Stimulated activated naive CD8-positive, alpha-beta T cell treated with anti-CD3 and anti-CD28 coated beads, Interleukin-15, amount 100 ng/mL, for 72 hours (primary cell): Measurements from ENCODE around the gene KIAA1671.

Experiments used
- ATAC-seq: fragments of 150-1000 bp; cut with Tn5 transposase; 2 replicates; pipeline ENCODE4 v1.10.0; 2021; ENCODE audit warnings: mild to moderate bottlenecking, moderate library complexity
- DNase-seq, 2 donors: peaks; one replicate each; pipeline ENCODE4 v3.0.0; 2021 to 2022
- H3K27ac Mint-ChIP-seq, 2 donors: one replicate each; pipeline ENCODE4 v1.8.0; 2022; ENCODE audit warnings: mild to moderate bottlenecking in 2 of 2, mixed read lengths in 2 of 2, moderate library complexity in 2 of 2
- H3K27me3 Mint-ChIP-seq: one replicate; pipeline ENCODE4 v1.8.0; 2022; ENCODE audit warnings: mixed read lengths
- H3K4me1 Mint-ChIP-seq: one replicate; pipeline ENCODE4 v1.8.0; 2022; ENCODE audit warnings: mild to moderate bottlenecking, mixed read lengths
- H3K4me3 Mint-ChIP-seq, 2 donors: one replicate each; pipeline ENCODE4 v1.8.0; 2022; ENCODE audit warnings: mild to moderate bottlenecking in 2 of 2, mixed read lengths in 2 of 2, moderate library complexity in 1 of 2
- H3K9me3 Mint-ChIP-seq, 2 donors: one replicate each; pipeline ENCODE4 v1.8.0; 2022; ENCODE audit warnings: mixed read lengths in 2 of 2

Gene KIAA1671

DNA sequence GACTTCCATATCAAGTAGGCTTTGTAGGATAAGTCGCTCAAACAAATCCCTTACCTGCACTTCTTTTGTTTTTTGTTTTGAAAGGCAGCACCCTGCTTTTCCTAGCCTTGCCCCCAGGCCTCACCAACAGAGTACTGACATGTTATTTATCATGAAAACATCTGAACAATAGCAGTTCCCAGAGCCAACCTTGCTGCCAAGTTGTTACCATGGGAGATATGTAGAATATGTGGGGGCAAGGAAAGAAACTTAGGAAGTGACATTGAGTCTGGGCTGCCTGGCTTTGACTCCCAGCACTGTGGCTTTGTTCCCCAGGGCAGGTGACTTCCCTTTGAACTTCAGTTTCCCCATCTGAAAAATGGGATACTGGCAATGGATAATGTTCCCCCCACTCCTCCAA lies 193.8 kb downstream of the KIAA1671 start:
- Mint-ChIP-seq H3K4me1 (peaks cover 7% of the 10 kb centered on the region), H3K9me3 (no peaks in the 10 kb centered on the region), H3K27me3 (no peaks in the 10 kb centered on the region), H3K4me3 (no peak overlapping the region), H3K27ac (no peak overlapping the region)
- no peak for ATAC-seq
- no peak for DNase-seq

DNA sequence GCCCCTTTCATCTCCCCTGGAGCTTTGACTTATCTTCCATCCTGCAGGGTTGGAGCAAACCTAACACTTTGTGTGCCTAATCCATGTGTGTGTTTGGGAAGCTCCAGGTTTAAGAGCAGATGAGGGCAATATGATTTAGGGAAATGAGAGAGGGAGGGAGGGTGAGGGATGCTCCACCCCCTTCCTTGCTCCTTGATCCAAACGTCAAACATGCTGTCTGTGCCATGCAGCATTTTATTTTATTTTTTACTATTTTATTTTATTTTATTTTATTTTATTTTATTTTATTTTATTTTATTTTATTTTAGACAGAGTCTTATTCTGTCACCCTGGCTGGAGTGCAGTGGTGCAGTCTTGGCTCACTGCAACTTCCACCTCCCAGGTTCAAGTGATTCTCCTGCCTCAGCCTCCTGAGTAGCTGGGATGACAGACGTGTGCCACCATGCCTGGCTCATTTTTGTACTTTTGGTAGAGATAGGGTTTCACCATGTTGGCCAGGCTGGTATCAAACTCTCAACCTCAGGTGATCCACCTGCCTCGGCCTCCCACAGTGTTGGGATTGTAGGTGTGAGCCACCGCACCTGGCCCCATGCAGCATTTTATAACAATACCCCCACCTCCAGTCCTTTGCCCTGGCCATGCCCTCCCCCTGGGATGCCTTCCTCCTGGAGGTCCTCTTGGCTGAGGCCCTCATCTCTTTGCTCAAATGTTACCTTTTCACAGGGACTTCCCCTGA lies 194.6 kb downstream of the KIAA1671 start:
- Mint-ChIP-seq H3K27ac (peak overlapping the region; percentile 81 to 84), H3K9me3 (no peaks in the 10 kb centered on the region), H3K4me3 (no peak overlapping the region), H3K27me3 (no peaks in the 10 kb centered on the region), H3K4me1 (peaks cover 7% of the 10 kb centered on the region)
- DNase-seq (no peak), ATAC-seq (no peak)

DNA sequence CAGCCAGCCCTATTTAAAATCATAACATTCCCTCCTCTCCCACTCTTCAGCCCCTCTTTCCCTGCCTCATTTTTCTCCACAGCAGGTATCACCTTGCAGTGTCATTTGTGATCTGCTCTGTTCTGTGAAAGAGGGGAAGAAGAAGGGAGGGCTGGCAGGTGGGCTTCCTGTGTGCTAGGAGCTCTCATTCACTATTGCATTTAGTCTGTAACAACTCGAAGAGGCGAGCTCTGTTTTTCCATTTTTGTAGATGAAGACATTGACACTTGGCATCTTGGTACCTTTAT lies 195.1 kb downstream of the KIAA1671 start:
- Mint-ChIP-seq H3K27me3 (no peaks in the 10 kb centered on the region), H3K4me1 (peaks cover 7% of the 10 kb centered on the region)

DNA sequence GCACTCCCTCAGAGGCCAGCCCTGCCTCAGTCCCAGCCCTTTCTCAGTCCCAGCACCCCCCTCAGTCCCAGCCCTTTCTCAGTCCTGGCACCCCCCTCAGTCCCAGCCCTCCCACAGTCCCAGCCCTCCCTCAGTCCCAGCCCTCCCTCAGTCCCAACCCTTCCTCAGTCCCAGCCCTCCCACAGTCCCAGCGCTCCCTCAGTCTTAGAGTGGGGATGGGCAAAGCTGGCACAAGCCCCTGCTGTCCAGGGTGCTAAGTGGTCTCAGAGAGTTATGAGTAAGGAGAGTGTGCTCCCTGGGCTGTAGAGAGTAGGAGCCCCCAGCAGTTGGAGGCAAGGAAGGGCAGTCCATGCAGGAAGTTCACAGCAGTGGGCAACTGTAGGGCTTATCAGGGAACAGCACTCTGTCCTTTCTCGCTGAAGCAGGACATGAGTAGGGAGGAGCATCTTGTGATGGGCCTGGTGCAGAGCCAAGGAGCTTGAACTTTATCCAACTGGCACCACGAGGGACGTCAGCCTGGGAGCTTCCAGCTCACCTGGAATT lies 195.7 kb downstream of the KIAA1671 start:
- DNase-seq = no peak
- H3K9me3 Mint-ChIP-seq = no peaks in the 10 kb centered on the region
- ATAC-seq = peak; percentile 40
- H3K4me1 Mint-ChIP-seq = peaks cover 7% of the 10 kb centered on the region
- H3K27ac Mint-ChIP-seq = no peak overlapping the region
- H3K4me3 Mint-ChIP-seq = no peak overlapping the region
- no peaks in the 10 kb centered on the region for H3K27me3 Mint-ChIP-seq

More for the DNA sequence above, 195.1 kb downstream of the KIAA1671 start:
- no peak for ATAC-seq
- no peak for DNase-seq
- Mint-ChIP-seq H3K9me3 (no peaks in the 10 kb centered on the region), H3K27ac (peak overlapping the region; percentile 81 to 84), H3K4me3 (no peak overlapping the region)

DNA sequence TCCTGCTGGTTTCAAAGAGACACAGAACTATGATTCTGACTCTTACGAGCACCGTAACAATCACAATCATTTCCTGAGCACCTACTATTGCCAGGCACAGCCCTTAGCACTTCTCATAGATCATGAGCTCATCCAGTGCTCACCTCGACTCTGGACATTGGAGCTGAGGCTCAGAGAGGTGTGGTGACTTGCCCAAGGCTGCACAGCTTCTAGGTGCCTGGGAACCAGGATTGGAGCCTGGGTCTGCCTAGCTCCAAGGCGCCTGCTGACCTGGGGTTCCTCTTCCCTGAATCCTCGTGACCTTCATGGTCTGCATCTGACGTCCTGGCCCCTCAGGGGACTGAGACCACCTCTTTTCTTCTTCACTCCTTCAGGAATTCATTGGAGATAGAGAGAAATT lies 196.5 kb downstream of the KIAA1671 start:
- ATAC-seq = no peak
- H3K9me3 Mint-ChIP-seq = no peaks in the 10 kb centered on the region

DNA sequence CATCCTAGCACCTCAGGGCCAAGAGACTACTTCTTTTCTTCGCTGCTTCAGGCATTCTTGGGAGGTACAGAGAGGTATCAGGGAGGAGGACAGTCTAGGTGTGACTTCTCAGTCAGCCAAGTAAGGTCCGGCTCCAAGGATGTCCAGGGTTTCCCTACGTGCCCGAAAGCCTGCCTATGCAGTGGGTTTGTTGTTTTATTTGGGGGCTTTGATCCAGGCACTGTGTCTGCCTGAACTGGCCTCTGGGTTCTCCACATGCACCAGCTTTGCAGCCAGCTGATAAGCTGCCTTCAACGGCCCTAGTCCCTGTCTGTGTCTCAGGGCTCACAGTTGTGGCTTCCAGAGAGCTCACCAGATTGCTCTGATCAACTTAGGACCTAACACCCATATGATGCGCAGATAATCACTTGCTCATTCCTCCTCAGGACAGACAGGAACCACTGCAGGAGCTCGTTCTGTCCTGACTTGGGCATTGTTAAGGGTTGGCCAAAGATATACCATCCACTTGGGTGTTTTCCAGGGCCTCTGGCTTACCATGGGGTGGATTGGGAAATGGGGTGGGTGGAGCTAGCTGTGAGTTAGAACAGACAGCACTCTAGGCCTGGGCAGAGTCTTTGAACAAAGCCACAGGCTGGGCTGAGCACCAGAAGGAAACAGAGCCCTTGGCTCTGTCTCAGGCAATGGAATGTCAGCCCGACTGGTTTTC lies 201.6 kb downstream of the KIAA1671 start:
- DNase-seq = no peak
- Mint-ChIP-seq H3K27me3 (no peaks in the 10 kb centered on the region), H3K4me1 (no peaks in the 10 kb centered on the region), H3K4me3 (no peak overlapping the region), H3K9me3 (no peaks in the 10 kb centered on the region), H3K27ac (peak overlapping the region in 1 of 2 donors; percentile 16)
- ATAC-seq = no peak

More for the DNA sequence above, 196.5 kb downstream of the KIAA1671 start:
- Mint-ChIP-seq H3K4me1 (peaks cover 7% of the 10 kb centered on the region), H3K27ac (no peak overlapping the region), H3K4me3 (no peak overlapping the region), H3K27me3 (no peaks in the 10 kb centered on the region)
- no peak for DNase-seq

DNA sequence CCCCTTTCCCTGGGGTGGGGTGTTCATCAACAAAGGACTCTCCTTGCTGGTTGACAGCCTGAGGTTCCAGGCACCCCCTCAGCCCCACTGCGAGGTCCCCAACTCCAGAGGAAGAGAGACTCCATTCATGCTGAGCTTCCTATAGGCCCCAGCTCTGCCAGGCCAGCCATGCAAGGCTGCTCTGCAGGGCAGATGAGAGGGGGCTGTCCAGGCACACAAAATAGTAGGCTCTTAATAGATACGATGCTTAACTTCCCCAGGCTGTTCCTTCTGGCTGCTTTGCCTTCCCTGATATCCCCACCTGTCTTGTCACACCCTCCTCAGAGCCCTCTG lies 202.1 kb downstream of the KIAA1671 start:
- no peak overlapping the region for H3K4me3 Mint-ChIP-seq
- no peak overlapping the region for H3K27ac Mint-ChIP-seq
- DNase-seq (no peak), ATAC-seq (no peak)
- no peaks in the 10 kb centered on the region for H3K27me3 Mint-ChIP-seq
- H3K9me3 Mint-ChIP-seq = no peaks in the 10 kb centered on the region
- H3K4me1 Mint-ChIP-seq = no peaks in the 10 kb centered on the region

DNA sequence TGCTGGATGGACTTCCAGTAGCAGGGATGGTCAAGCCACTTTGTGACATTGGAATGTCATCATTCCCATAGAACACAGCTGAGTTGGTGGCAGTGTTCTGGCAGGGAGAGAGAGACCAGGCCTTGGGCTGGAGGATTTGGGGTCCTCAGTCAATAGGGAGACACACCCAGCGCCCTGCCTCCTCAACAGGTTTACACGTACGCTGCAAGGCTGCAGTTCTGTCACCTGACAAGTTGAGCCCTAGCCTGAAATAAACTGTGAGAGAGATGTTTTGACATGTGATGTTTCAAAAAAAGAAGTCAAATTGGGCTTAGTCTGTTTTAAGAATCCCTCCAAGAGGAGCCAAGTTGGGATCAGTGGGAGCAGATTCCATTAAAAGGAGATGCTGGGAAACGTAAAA lies 204.2 kb downstream of the KIAA1671 start:
- Mint-ChIP-seq H3K27ac (no peak overlapping the region), H3K27me3 (no peaks in the 10 kb centered on the region), H3K4me3 (no peak overlapping the region), H3K9me3 (no peaks in the 10 kb centered on the region), H3K4me1 (peaks cover 13% of the 10 kb centered on the region)
- ATAC-seq (no peak), DNase-seq (no peak)

DNA sequence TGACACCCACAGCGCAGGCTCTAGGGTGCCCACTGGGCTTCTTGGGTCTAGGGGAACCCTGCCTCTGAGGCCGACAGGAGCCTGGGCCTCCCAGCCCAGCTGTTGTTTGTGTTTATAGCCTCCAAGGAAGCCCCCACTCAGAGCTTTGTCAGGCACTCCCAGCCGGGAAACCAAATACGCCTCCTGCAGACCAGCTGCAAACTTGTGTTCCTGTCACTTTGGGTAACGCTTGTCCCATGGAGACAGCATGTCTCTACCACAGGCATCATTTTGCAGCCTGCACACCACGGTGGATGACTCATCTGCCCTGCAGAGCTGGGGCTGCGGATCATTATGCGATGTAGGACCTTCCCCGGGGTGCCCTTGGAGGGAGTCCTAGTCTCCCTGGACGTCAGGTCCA lies 206.5 kb downstream of the KIAA1671 start:
- no peaks in the 10 kb centered on the region for H3K27me3 Mint-ChIP-seq
- ATAC-seq = no peak
- H3K27ac Mint-ChIP-seq = peak overlapping the region in 1 of 2 donors; percentile 5

DNA sequence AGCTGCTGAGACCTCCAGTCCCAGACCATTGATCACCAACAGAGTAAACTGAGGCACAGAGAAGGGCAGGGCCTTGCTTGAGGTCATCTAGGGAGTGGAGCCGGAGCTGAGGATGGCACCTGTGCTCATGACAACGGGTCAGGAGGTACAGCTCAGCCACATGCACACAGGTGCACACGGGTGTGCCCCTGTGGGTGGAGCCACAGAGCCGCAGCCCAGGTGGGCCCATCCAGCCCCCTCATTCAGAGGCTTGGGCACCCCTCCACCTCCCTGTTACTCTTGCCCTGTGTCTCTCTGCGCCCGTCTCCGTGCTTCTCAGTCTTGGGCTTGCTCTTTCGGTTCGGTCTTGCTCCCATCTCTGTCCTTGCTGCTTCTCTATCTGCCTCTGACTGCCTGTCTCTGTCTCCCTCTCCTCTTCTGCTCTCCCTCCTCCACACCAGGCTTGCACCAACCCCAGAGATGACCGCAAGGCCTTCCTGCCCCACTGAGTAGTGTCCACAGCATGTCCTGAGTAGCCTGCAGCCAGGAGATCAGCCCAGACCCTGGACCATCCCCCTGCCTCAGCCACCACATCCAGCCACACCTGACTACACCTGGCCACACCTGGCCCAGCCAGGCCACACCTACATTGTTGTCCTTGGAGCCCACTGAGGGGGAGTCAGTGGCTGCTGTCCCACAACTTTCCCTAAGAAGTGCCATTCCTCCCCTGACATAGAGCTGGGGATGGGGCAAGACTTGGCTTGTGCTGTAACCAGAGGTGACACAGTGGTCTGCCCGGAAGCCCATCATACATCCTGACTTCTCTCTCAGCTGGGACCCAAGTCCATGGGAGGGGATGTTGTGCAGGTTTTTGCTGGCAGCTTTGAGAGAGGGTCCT lies 207.8 kb downstream of the KIAA1671 start:
- ATAC-seq = peak; percentile 6

More for the DNA sequence above, 206.5 kb downstream of the KIAA1671 start:
- H3K9me3 Mint-ChIP-seq = no peaks in the 10 kb centered on the region
- no peak for DNase-seq
- H3K4me3 Mint-ChIP-seq = no peak overlapping the region
- H3K4me1 Mint-ChIP-seq = peaks cover 13% of the 10 kb centered on the region

DNA sequence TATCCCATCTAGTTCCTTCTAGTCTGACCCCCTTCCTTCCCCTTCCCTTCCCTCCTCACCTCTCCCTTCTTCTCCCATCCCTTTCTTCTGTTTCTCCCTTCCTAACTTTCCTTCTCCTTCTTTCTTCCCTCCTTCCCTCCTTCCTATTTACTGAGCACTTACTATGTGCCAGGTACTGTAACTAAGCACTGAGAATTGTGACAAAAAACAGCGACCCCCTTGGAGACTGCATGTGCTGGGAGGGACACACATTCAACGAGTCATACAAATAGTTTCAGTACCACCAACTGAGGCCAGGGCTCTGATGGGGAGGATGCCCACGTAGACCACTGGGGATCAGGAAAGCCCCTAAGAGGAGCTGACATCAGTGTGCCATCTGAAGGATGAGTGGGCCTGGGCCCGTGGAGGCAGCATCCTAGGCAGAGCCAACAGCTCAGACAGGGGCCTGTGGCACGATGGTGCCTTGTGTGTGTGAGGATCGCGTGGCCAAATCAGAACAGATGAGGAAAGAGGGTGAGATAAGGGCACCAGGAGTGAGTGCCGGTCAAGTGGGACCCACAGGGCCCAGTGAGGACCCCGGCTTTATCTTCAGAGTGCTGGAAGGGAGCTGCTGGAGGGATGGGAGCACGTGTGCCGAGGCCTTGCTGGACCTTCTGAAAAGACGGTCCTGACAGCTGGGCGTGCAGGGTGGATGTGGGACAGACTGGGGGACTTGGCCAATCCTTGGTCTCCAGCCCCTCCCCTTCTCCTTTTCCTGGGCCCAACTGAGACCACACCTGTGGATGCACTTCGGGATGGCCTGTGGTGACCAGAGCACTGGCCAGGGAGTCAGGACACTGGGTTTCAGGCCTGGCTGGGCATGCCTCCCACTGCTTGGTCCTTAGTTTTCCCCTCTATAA lies 208.8 kb downstream of the KIAA1671 start:
- ATAC-seq (peak; percentile 96), DNase-seq (peak; percentile 18 to 57)
- Mint-ChIP-seq H3K9me3 (no peaks in the 10 kb centered on the region), H3K4me1 (peaks cover 19% of the 10 kb centered on the region), H3K4me3 (no peak overlapping the region), H3K27ac (peak overlapping the region in 1 of 2 donors; percentile 85), H3K27me3 (no peaks in the 10 kb centered on the region)

More for the DNA sequence above, 207.8 kb downstream of the KIAA1671 start:
- Mint-ChIP-seq H3K4me3 (no peak overlapping the region), H3K9me3 (no peaks in the 10 kb centered on the region), H3K4me1 (peaks cover 19% of the 10 kb centered on the region), H3K27me3 (no peaks in the 10 kb centered on the region), H3K27ac (peak overlapping the region in 1 of 2 donors; percentile 85)
- no peak for DNase-seq

DNA sequence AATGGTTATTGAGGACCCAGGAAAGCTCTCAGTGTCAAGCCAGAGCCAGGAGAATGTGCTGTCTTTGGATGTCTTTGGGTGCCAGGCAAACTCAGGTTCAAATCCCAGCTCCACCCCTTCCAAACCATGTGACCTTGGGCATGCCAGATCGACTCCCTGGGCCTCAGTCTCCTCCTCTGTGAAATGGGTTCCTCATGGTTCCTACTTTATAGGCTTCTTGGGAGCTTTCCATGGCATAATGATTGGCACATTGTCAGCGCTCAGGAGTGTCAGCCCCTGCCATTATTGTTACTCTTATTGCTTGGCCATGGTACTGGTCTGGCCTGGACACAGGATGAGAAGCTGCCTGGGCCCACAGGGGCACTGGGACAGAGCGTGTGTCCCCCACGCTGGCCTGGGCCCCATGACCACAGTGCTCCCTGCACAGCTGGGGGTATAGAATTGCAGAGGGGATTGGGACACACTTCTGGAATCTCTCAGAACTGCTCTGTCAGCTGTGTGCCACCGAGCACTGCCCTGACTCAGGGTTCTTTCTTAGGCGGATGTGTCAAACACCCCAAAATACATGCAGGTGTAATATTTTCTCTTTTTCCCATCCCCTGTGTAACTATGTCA lies 209.5 kb downstream of the KIAA1671 start:
- H3K27me3 Mint-ChIP-seq = no peaks in the 10 kb centered on the region
- ATAC-seq = no peak
- peaks cover 19% of the 10 kb centered on the region for H3K4me1 Mint-ChIP-seq
- peak overlapping the region in 1 of 2 donors; percentile 40 for H3K27ac Mint-ChIP-seq
- no peak overlapping the region for H3K4me3 Mint-ChIP-seq
- no peaks in the 10 kb centered on the region for H3K9me3 Mint-ChIP-seq
- no peak for DNase-seq

DNA sequence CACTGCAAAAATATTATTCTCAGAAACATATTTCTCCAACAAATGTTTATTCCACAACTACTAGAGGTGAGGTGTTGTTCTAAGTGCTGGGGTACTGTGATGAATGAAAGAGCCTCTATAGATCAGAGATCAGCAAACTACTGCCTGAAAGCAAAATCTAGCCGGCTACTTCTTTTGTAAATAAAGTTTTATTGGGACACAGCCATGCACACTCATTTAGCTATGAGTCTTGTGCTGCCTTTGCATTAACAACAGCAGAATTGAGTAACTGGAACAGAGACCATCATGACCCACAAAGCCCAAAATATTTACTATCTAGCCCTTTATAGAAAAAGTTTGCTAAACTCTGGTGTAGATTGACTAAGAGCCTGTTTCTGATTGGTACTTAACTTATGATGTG lies 210.0 kb downstream of the KIAA1671 start:
- DNase-seq (no peak), ATAC-seq (no peak)
- peaks cover 19% of the 10 kb centered on the region for H3K4me1 Mint-ChIP-seq
- H3K27ac Mint-ChIP-seq = peak overlapping the region in 1 of 2 donors; percentile 57
- H3K27me3 Mint-ChIP-seq = no peaks in the 10 kb centered on the region
- no peaks in the 10 kb centered on the region for H3K9me3 Mint-ChIP-seq
- H3K4me3 Mint-ChIP-seq = no peak overlapping the region

DNA sequence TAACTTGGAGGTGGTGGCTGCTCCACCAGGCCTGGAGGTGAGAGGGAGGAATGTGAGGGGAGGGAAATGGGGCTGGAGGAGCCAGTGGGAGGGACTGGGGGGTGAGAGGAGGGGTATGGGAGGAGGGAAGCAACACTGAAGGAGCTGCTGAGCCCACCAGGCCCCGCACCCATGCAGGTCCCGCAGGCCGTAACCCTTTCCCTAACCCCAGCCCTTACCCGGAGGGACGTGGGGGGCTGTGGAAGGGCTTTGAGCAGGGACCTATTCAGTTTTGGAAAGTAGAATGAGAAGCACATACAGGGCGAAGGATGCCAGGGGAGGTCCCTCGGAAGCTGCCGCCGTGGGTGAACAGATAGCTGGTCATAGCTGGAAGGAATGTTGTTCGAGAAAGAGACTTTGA lies 213.3 kb downstream of the KIAA1671 start:
- no peaks in the 10 kb centered on the region for H3K27me3 Mint-ChIP-seq

More for the DNA sequence above, 213.3 kb downstream of the KIAA1671 start:
- Mint-ChIP-seq H3K27ac (no peak overlapping the region), H3K4me3 (no peak overlapping the region), H3K9me3 (no peaks in the 10 kb centered on the region), H3K4me1 (peaks cover 14% of the 10 kb centered on the region)
- DNase-seq (no peak), ATAC-seq (no peak)
